Measurements from ENCODE around the gene RAP1B. TPM values are rescaled to one million over a fixed set of nuclear protein-coding genes. Genes with fewer than 3 reads are reported as not detected.

RAP1B gene
- total and polyA plus RNA-seq, 2 of the 13 experiments (the other 11 are each of a cell fraction or from before 2014, with no cell fraction given): 71.1 to 92.7 TPM

DNA sequence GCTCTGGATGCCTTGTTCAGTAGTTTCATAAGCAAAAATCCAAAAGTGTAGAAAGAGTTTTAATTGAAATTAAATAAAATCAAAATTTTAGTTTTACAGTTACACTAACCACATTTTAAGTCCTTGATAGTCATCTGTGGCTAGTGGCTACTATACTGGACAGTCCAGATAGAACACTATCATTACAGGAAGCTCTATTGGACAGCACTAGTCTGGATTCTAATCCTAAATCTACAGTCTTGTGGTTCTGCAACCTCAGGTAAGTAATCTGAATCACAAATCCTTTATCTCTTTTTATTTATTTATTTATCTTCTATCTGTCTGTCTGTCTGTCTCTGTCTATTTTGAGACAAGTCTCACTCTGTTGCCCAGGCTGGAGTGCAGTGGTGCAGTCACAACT, 18.0 kb downstream of the RAP1B start:
- BruUV-seq (replicated peaks): no TSS peak
- no peak overlapping the region for H3K27ac ChIP-seq (ENCODE audit: extremely low read length, insufficient read depth, low read length)
- H3K9me3 ChIP-seq (ENCODE audit: low read length): no peaks in the 10 kb centered on the region
- no peak for ATAC-seq
- H3K36me3 ChIP-seq (replicated peaks in 1 of 2; ENCODE audit: control insufficient read depth in 1 of 2, insufficient read depth in 2 of 2, low read length in 2 of 2): peaks cover 2 to 25% of the 10 kb centered on the region in 2 experiments; a peak in 4 of 5 replicates
- no peaks in the 10 kb centered on the region for H3K27me3 ChIP-seq (ENCODE audit: control insufficient read depth in 1 of 2, insufficient read depth in 2 of 2, low read length in 2 of 2)
- intact Hi-C loops (cut with micrococcal nuclease; ENCODE audit: unreplicated experiment) (no loop called here), in situ Hi-C loops (cut with HindIII; ENCODE audit: extremely low pct_ligation_motif_present, low pct_unique_long_range_greater_than_20kb) (no loop called here)
- ChIA-PET POLR2A (interaction anchor here (0.8 kb wide), 1 partner anchor 18 kb away, joined by 3 read pairs; the partner anchor contains the start of gene RAP1B), CTCF (ENCODE audit: low intra/inter-chr PET ratio, low total read pairs) (no interaction called here)
- no peak overlapping the region for H3K4me3 ChIP-seq (replicated peaks in 1 of 3; ENCODE audit: insufficient read depth in 1 of 3, low read depth in 2 of 3, low read length in 3 of 3)
- TF ChIP-seq, protein P1, sequence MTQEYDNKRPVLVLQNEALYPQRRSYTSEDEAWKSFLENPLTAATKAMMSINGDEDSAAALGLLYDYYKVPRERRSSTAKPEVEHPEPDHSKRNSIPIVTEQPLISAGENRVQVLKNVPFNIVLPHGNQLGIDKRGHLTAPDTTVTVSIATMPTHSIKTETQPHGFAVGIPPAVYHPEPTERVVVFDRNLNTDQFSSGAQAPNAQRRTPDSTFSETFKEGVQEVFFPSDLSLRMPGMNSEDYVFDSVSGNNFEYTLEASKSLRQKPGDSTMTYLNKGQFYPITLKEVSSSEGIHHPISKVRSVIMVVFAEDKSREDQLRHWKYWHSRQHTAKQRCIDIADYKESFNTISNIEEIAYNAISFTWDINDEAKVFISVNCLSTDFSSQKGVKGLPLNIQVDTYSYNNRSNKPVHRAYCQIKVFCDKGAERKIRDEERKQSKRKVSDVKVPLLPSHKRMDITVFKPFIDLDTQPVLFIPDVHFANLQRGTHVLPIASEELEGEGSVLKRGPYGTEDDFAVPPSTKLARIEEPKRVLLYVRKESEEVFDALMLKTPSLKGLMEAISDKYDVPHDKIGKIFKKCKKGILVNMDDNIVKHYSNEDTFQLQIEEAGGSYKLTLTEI (CRISPR knock-in tag; conservative IDR thresholded peaks at IDR 0.05): no peak
- no peak for TF ChIP-seq ZNF446 (CRISPR knock-in tag; IDR thresholded peaks at IDR 0.05)
- TF ChIP-seq MTF1 (CRISPR knock-in tag; IDR thresholded peaks at IDR 0.05): no peak
- no peak for TF ChIP-seq LCORL (IDR thresholded peaks at IDR 0.05)
- no peak for TF ChIP-seq LCORL (CRISPR knock-in tag; IDR thresholded peaks at IDR 0.05)
- TF ChIP-seq ZBTB8A (CRISPR knock-in tag; IDR thresholded peaks at IDR 0.05; ENCODE audit: borderline replicate concordance, low read depth): no peak
- no peak for TF ChIP-seq TCF7L2 (IDR thresholded peaks at IDR 0.05; ENCODE audit: low read depth, low read length)
- TF ChIP-seq ZNF430 (CRISPR knock-in tag; IDR thresholded peaks at IDR 0.05): no peak
- TF ChIP-seq RXRA (CRISPR knock-in tag; IDR thresholded peaks at IDR 0.05): no peak
- no peak for TF ChIP-seq POLR2AphosphoS2 (IDR thresholded peaks at IDR 0.05; ENCODE audit: low read depth, low read length)
- no peak for TF ChIP-seq CBX1 (IDR thresholded peaks at IDR 0.05; ENCODE audit: low read depth)
- TF ChIP-seq MAFG (CRISPR knock-in tag; IDR thresholded peaks at IDR 0.05): no peak
- TF ChIP-seq IRF2 (CRISPR knock-in tag; IDR thresholded peaks at IDR 0.05): no peak
- 0 out of 2 replicates have a peak, but pooled peaks cover 16% of the 10 kb centered on the region for H4K20me1 ChIP-seq (ENCODE audit: insufficient read depth, low read length)
- FAIRE-seq: no peak
- no peak overlapping the region for H3K4me2 ChIP-seq (ENCODE audit: low read depth, low read length)
- peaks cover 81% of the 10 kb centered on the region for H3K79me2 ChIP-seq (ENCODE audit: insufficient read depth, low read length)
- no peaks in the 10 kb centered on the region for H3K4me1 ChIP-seq (ENCODE audit: insufficient read depth, low read length)
- no peak overlapping the region for H2AFZ ChIP-seq (ENCODE audit: low read length)
- no peak overlapping the region for H3K9ac ChIP-seq (ENCODE audit: insufficient read depth, low read depth, low read length)
- no peak for DNase-seq (ENCODE audit: low spot score)

Measured in HepG2 (cell line).